CD4-positive, alpha-beta T cell (primary cell): ENCODE measurements around the gene TRAF3. TPM values are rescaled to one million over a fixed set of nuclear protein-coding genes. Genes with fewer than 3 reads are reported as not detected.

ENCODE experiments used
- ATAC-seq: fragments of 200-7000 bp; cut with Tn5 transposase; one replicate; pipeline ENCODE4 v1.10.0; 2022; ENCODE audit warnings: mild to moderate bottlenecking; ENCODE audit not compliant: poor library complexity
- CTCF ChIA-PET: fragments of 350-600 bp; sonication (Branson Sonifier 250); formaldehyde crosslinking; loops from one replicate; lab custom pipeline; 2021; ENCODE audit warnings: antibody characterized with exemption, inconsistent platforms; lab: Charles Lee
- POLR2A ChIA-PET: fragments of 350-600 bp; sonication (Branson Sonifier 250); formaldehyde crosslinking; loops from one replicate; lab custom pipeline; 2021; ENCODE audit warnings: antibody characterized with exemption, inconsistent platforms; lab: Charles Lee
- DNase-seq, 14 experiments: peaks; one replicate each; pipeline ENCODE4 v3.0.0-alpha.2; 2013 to 2020; ENCODE audit warnings: mixed read lengths in 2 of 14
- H3K27ac ChIP-seq, 2 donors: one replicate each; pipeline versions ENCODE4 v1.5.1 to v1.7.0; 2013; ENCODE audit warnings: low read length in 2 of 2, low read depth in 1 of 2, mild to moderate bottlenecking in 1 of 2
- H3K27me3 ChIP-seq, 2 experiments: 1 replicate in 1 of 2; 2 replicates in 1 of 2; pipeline versions ENCODE4 v1.6.1 to v1.7.0; 2013; ENCODE audit warnings: low read length in 2 of 2, control low read depth in 1 of 2, mild to moderate bottlenecking in 1 of 2, moderate library complexity in 1 of 2; ENCODE audit not compliant: insufficient read depth in 2 of 2, control insufficient read depth in 1 of 2
- H3K36me3 ChIP-seq: one replicate; pipeline ENCODE4 v1.6.1; 2013; ENCODE audit warnings: low read length, control low read depth; ENCODE audit not compliant: insufficient read depth
- H3K4me1 ChIP-seq: one replicate; pipeline ENCODE4 v1.6.1; 2013; ENCODE audit warnings: low read length, control low read depth; ENCODE audit not compliant: insufficient read depth
- H3K4me3 ChIP-seq: one replicate; pipeline ENCODE4 v1.5.1; 2013; ENCODE audit warnings: mild to moderate bottlenecking, low read length, moderate library complexity
- H3K9me3 ChIP-seq, 2 experiments: 1 replicate in 1 of 2; 2 replicates in 1 of 2; pipeline versions ENCODE4 v1.6.1 to v1.7.0; 2013; ENCODE audit warnings: low read length in 2 of 2, mild to moderate bottlenecking in 2 of 2, control low read depth in 1 of 2, moderate library complexity in 1 of 2; ENCODE audit not compliant: control insufficient read depth in 1 of 2, insufficient read depth in 1 of 2
- H3K27ac Mint-ChIP-seq: one replicate; pipeline ENCODE4 v1.8.0; 2020; ENCODE audit warnings: mixed read lengths
- H3K27me3 Mint-ChIP-seq: one replicate; pipeline ENCODE4 v1.8.0; 2021; ENCODE audit warnings: mixed read lengths
- H3K36me3 Mint-ChIP-seq: one replicate; pipeline ENCODE4 v1.8.0; 2021; ENCODE audit warnings: low read depth, mixed read lengths
- H3K4me1 Mint-ChIP-seq: one replicate; pipeline ENCODE4 v1.8.0; 2021; ENCODE audit warnings: low read depth, mixed read lengths
- H3K4me3 Mint-ChIP-seq: one replicate; pipeline ENCODE4 v1.8.0; 2020; ENCODE audit warnings: mild to moderate bottlenecking, mixed read lengths
- H3K9me3 Mint-ChIP-seq: one replicate; pipeline ENCODE4 v1.8.0; 2020; ENCODE audit warnings: mixed read lengths
- CTCF ChIP-seq: fragments of 200-600 bp; IDR thresholded peaks from one replicate; pipeline ENCODE4 v1.8.0; 2022; ENCODE audit warnings: antibody characterized with exemption, mild to moderate bottlenecking
- intact Hi-C, 2 experiments: fragments of 100-400 bp; cut with DNase I in 1 of 2; cut with micrococcal nuclease in 1 of 2; formaldehyde crosslinking; loops; one replicate each; pipeline versions ENCODE4 v1.15.1 to v1.9.0; 2023 to 2025; cut with DNase I, micrococcal nuclease
- total RNA-seq, 174 experiments: library from RNA in 2 of 174; stranded (reverse) in 2 of 174; gene quantifications; one replicate each; pipeline ENCODE4 v1.2.3 and lab custom pipeline; 2021 to 2026

Gene TRAF3
- total RNA-seq, 2 experiments from 2014 or later = 27.1 to 32.4 TPM

GRCh38 chr14:102825307-102826095 lies 48.3 kb downstream of the TRAF3 start:
- Mint-ChIP-seq H3K4me3 (no peak overlapping the region), H3K9me3 (no peaks in the 10 kb centered on the region), H3K27ac (no peak overlapping the region), H3K36me3 (peaks cover 29% of the 10 kb centered on the region), H3K4me1 (peaks cover 87% of the 10 kb centered on the region), H3K27me3 (no peaks in the 10 kb centered on the region)
- H3K4me3 ChIP-seq = no peak overlapping the region
- no peak for ATAC-seq
- intact Hi-C loops = no loop called here
- peaks cover 24% of the 10 kb centered on the region for H3K36me3 ChIP-seq
- ChIA-PET CTCF (no interaction called here), POLR2A (no interaction called here)
- no peak overlapping the region for H3K27ac ChIP-seq
- DNase-seq = no peak
- H3K4me1 ChIP-seq = peaks cover 55% of the 10 kb centered on the region
- H3K9me3 ChIP-seq = no peaks in the 10 kb centered on the region
- no peaks in the 10 kb centered on the region for H3K27me3 ChIP-seq
- TF ChIP-seq CTCF = no peak

GRCh38 chr14:102826161-102826560 lies 48.9 kb downstream of the TRAF3 start:
- H3K27ac Mint-ChIP-seq = no peak overlapping the region
- Histone ChIP-seq H3K9me3 (no peaks in the 10 kb centered on the region), H3K27me3 (no peaks in the 10 kb centered on the region), H3K27ac (no peak overlapping the region), H3K4me3 (no peak overlapping the region), H3K4me1 (peaks cover 51% of the 10 kb centered on the region), H3K36me3 (peaks cover 30% of the 10 kb centered on the region)
- intact Hi-C loops = no loop called here
- no peaks in the 10 kb centered on the region for H3K27me3 Mint-ChIP-seq
- CTCF ChIA-PET = no interaction called here
- POLR2A ChIA-PET = no interaction called here
- no peak overlapping the region for H3K4me3 Mint-ChIP-seq
- H3K36me3 Mint-ChIP-seq = peaks cover 34% of the 10 kb centered on the region
- no peaks in the 10 kb centered on the region for H3K9me3 Mint-ChIP-seq
- TF ChIP-seq CTCF = no peak
- ATAC-seq (no peak), DNase-seq (no peak)
- H3K4me1 Mint-ChIP-seq = peaks cover 83% of the 10 kb centered on the region

GRCh38 chr14:102826751-102827675 lies 49.8 kb downstream of the TRAF3 start:
- ChIA-PET CTCF (no interaction called here), POLR2A (no interaction called here)
- Mint-ChIP-seq H3K27ac (no peak overlapping the region), H3K27me3 (no peaks in the 10 kb centered on the region), H3K36me3 (peaks cover 43% of the 10 kb centered on the region), H3K4me3 (no peak overlapping the region), H3K9me3 (no peaks in the 10 kb centered on the region), H3K4me1 (peaks cover 83% of the 10 kb centered on the region)
- ATAC-seq = no peak
- DNase-seq = no peak
- Histone ChIP-seq H3K4me1 (peaks cover 46% of the 10 kb centered on the region), H3K27me3 (no peaks in the 10 kb centered on the region), H3K36me3 (peaks cover 39% of the 10 kb centered on the region), H3K4me3 (no peak overlapping the region), H3K27ac (no peak overlapping the region), H3K9me3 (no peaks in the 10 kb centered on the region)
- intact Hi-C loops = no loop called here
- no peak for TF ChIP-seq CTCF
